Stimulated activated CD8-positive, alpha-beta memory T cell treated with anti-CD3 and anti-CD28 coated beads, Interleukin-4, amount 100 ng/mL, for 48 hours (primary cell): Measurements from ENCODE around the gene EHBP1.

ENCODE experiments used
- DNase-seq: peaks from one replicate; pipeline ENCODE4 v3.0.0-alpha.2; 2020

Gene EHBP1

DNA sequence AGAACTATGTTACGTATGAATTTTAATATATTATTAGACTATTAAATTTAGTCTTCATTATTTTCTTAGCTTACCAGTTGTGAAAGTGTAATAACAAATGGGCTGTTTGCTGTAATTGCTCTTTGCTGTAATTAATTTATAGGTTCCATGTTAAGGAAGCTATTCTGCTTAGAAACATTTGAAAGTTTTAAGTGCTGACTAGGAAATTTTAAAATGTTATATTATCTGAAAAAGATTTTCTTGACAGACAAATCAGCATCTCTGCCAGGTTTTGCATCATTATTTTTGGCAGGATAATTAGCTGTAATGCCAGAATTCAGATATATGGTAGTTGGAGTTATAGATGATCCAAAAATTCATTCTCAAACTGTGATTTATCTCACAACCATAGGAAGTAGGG lies 387.3 kb downstream of the EHBP1 start:
- DNase-seq = no peak

DNA sequence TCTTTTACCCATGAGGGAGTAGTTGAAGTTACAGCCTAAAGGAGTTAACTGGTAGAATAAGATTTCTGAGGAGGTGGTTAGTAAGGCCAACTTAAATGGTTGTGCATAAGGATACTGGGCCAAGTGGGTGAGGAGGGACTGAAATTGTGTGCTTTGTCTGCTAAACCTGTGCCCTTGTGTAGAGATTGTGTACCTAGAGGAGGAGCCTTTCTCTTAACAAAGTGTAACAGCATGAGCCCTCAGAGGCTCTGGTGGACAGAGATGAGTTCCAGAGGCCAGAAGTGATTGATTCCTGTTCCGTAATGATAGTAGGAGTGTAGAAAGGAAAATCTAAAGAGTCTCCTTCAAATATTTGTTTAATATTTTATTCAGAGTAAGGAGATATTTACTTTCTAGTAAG lies 388.0 kb downstream of the EHBP1 start:
- no peak for DNase-seq
